ENCODE data around the gene TRPM7. TPM values are rescaled to one million over a fixed set of nuclear protein-coding genes. Genes with fewer than 3 reads are reported as not detected.
"Not testable (repeated sequence)": the region's sequence is repeated elsewhere in the genome, so short reads cannot be mapped to it uniquely, and the experiment has no call there.

TRPM7 gene
- total and polyA plus RNA-seq, 2 experiments from 2014 or later, result 10.2 to 47.8 TPM

- Histone ChIP-seq H3K9me3 (ENCODE audit: low read depth) (no peaks in the 10 kb centered on the region), H3K27ac (no peak overlapping the region), H3K4me3 (no peak overlapping the region), H3K36me3 (peaks cover 79% of the 10 kb centered on the region), H3K27me3 (no peaks in the 10 kb centered on the region), H3K4me1 (ENCODE audit: low read depth) (no peaks in the 10 kb centered on the region)
- TF ChIP-seq, protein P1, sequence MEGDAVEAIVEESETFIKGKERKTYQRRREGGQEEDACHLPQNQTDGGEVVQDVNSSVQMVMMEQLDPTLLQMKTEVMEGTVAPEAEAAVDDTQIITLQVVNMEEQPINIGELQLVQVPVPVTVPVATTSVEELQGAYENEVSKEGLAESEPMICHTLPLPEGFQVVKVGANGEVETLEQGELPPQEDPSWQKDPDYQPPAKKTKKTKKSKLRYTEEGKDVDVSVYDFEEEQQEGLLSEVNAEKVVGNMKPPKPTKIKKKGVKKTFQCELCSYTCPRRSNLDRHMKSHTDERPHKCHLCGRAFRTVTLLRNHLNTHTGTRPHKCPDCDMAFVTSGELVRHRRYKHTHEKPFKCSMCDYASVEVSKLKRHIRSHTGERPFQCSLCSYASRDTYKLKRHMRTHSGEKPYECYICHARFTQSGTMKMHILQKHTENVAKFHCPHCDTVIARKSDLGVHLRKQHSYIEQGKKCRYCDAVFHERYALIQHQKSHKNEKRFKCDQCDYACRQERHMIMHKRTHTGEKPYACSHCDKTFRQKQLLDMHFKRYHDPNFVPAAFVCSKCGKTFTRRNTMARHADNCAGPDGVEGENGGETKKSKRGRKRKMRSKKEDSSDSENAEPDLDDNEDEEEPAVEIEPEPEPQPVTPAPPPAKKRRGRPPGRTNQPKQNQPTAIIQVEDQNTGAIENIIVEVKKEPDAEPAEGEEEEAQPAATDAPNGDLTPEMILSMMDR (IDR thresholded peaks at IDR 0.05; ENCODE audit: low read depth, low read length), result no peak
- no peak for DNase-seq (ENCODE audit: low read depth in 1 of 2, low spot score in 1 of 2)
Observed at GRCh38 chr15:50594311-50594710, 92.3 kb downstream of the TRPM7 start.

DNA sequence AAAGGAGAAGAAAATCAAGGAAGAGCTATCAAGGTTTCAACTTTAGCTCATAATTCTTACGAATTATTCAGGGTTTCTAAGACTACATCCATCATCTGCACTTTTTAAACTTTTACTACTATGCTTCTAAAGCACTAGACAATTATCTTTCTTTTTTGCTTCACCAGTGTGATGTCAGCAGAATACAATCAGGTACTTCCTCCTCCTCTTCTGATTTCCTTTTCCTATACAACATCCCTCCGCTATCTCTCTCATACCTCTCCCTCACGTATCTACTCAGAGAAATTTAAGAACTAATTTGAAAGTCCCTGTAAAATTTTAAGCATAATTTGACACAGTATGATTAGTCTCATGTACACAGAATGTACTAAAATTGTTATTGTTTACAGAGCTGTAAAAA is 92.8 kb downstream of the TRPM7 start:
- Histone ChIP-seq H3K4me1 (ENCODE audit: low read depth) (no peaks in the 10 kb centered on the region), H3K4me3 (no peak overlapping the region), H3K36me3 (peaks cover 78% of the 10 kb centered on the region), H3K9me3 (ENCODE audit: low read depth) (no peaks in the 10 kb centered on the region), H3K27me3 (no peaks in the 10 kb centered on the region), H3K27ac (no peak overlapping the region)
- no peak for DNase-seq (ENCODE audit: low read depth in 1 of 2, low spot score in 1 of 2)
- TF ChIP-seq, protein P1 (IDR thresholded peaks at IDR 0.05; ENCODE audit: low read depth, low read length), result no peak

DNA sequence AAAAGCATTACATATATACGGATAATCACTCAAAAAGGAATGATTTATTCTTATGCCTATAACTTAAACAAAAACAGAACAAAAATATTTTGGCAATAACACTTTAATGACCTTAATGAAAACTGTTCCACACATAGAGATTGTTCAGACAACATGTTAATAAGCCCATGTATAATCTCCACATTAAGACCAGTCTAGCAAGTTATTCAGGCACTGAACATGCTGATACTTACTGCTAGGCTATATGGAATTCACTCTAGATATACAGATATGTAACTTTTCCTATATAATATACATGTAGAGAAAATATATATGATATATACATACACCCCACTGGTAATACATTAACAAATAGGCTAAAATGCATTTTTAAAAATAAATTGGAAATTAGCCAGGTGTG is 96.3 kb downstream of the TRPM7 start:
- Histone ChIP-seq H3K27me3 (no peaks in the 10 kb centered on the region), H3K9me3 (ENCODE audit: low read depth) (no peaks in the 10 kb centered on the region), H3K4me1 (ENCODE audit: low read depth) (no peaks in the 10 kb centered on the region), H3K27ac (no peak overlapping the region), H3K4me3 (no peak overlapping the region), H3K36me3 (peaks cover 81% of the 10 kb centered on the region)
- no peak for DNase-seq (ENCODE audit: low read depth in 1 of 2, low spot score in 1 of 2)
- TF ChIP-seq, protein P1 (IDR thresholded peaks at IDR 0.05; ENCODE audit: low read depth, low read length), result no peak

DNA sequence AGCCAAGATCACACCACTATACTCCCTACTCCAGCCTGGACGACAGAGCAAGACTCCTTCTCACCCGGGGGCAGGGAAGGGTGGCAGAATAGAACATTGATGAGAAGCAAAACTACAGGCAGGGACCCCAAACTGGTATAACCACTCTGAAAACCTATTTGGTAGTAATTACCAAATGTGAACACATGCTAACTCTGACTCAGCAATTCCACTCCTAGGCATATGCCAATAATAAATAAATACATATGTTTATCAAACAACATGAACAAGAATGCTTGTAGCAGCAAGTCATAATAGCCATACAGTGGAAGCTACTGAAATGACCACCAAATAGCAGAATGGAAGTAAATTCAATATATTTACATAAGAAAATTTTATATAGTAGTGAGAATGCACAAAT is 109.1 kb downstream of the TRPM7 start:
- H3K4me3 ChIP-seq, result no peak overlapping the region
- no peak overlapping the region for H3K27ac ChIP-seq
- no peaks in the 10 kb centered on the region for H3K27me3 ChIP-seq
- TF ChIP-seq, protein P1 (IDR thresholded peaks at IDR 0.05; ENCODE audit: low read depth, low read length), result no peak
- H3K9me3 ChIP-seq (ENCODE audit: low read depth), result no peaks in the 10 kb centered on the region
- H3K36me3 ChIP-seq, result peaks cover 62% of the 10 kb centered on the region
- no peaks in the 10 kb centered on the region for H3K4me1 ChIP-seq (ENCODE audit: low read depth)
- DNase-seq (ENCODE audit: low read depth in 1 of 2, low spot score in 1 of 2), result no peak

DNA sequence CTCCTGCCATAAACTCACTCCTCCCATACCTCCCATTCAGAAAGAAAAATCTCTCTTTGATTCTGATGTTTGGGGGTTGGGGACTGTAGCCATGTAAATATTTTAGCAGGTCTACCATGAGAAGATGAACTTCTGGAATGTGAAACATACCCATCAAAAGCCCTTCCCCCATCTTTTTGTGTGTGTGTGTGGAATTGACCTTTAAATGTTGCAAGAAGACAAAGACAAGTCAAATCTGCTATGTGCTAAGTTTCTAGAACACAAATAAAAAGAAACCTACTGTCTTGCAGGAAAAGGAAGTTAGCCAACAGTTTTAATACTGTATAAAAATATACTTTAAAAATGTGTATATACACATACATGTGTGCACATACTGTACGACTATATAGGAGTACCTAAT is 110.4 kb downstream of the TRPM7 start:
- TF ChIP-seq, protein P1 (IDR thresholded peaks at IDR 0.05; ENCODE audit: low read depth, low read length), result no peak
- peaks cover 61% of the 10 kb centered on the region for H3K36me3 ChIP-seq
- no peaks in the 10 kb centered on the region for H3K9me3 ChIP-seq (ENCODE audit: low read depth)
- no peaks in the 10 kb centered on the region for H3K27me3 ChIP-seq
- H3K27ac ChIP-seq, result no peak overlapping the region
- no peak overlapping the region for H3K4me3 ChIP-seq
- no peaks in the 10 kb centered on the region for H3K4me1 ChIP-seq (ENCODE audit: low read depth)
- no peak for DNase-seq (ENCODE audit: low read depth in 1 of 2, low spot score in 1 of 2)

DNA sequence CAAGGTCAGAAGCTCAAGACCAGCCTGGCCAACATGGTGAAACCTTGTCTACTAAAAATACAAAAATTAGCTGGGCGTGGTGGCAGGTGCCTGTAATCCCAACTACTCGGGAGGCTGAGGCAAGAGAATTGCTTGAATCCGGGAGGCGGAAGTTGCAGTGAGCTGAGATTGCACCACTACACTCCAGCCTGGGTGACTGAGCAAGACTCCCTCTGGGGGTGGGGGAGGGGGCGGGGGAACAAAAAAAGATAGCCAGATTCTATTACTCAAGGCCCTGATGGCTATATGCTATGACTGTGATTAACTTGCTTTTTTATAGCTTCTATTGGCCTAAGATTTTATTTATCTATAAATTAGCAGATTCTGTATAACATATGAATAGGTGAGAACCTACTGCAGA is 112.8 kb downstream of the TRPM7 start:
- DNase-seq (ENCODE audit: low read depth in 1 of 2, low spot score in 1 of 2), result not testable (repeated sequence)

More for the DNA sequence above, 112.8 kb downstream of the TRPM7 start:
- H3K27ac ChIP-seq; H3K9me3 ChIP-seq (ENCODE audit: low read depth); H3K27me3 ChIP-seq; H3K4me3 ChIP-seq; H3K4me1 ChIP-seq (ENCODE audit: low read depth): not testable (repeated sequence)
- peaks cover 67% of the 10 kb centered on the region for H3K36me3 ChIP-seq
